ENCODE measurements around the gene TSPAN18.
A peak's percentile ranks its signal among the peaks of the same experiment; 100 is the strongest.

TSPAN18 gene

GRCh38 chr11:44797051-44797450, 70.3 kb downstream of the TSPAN18 start:
- DNase-seq (ENCODE audit: low spot score) = no peak

GRCh38 chr11:44797886-44798606, 71.3 kb downstream of the TSPAN18 start:
- peak; percentile 47 for DNase-seq (ENCODE audit: low spot score)

GRCh38 chr11:44798607-44798972, 71.8 kb downstream of the TSPAN18 start:
- DNase-seq (ENCODE audit: low spot score) = no peak

GRCh38 chr11:44799012-44799411, 72.2 kb downstream of the TSPAN18 start:
- DNase-seq (ENCODE audit: low spot score) = no peak

- no peak for DNase-seq (ENCODE audit: low spot score)
These were observed 75.6 kb downstream of the TSPAN18 start for GRCh38 chr11:44802347-44802746.

- DNase-seq (ENCODE audit: low spot score) = no peak
These were observed 76.2 kb downstream of the TSPAN18 start for GRCh38 chr11:44803009-44803408.

- DNase-seq (ENCODE audit: low spot score) = peak; percentile 14
These were observed 78.0 kb downstream of the TSPAN18 start for GRCh38 chr11:44804449-44805437.

GRCh38 chr11:44805596-44805995, 78.8 kb downstream of the TSPAN18 start:
- peak; percentile 50 for DNase-seq (ENCODE audit: low spot score)

- no peak for DNase-seq (ENCODE audit: low spot score)
These were observed 81.4 kb downstream of the TSPAN18 start for GRCh38 chr11:44808053-44808753.

GRCh38 chr11:44809283-44809682, 82.5 kb downstream of the TSPAN18 start:
- DNase-seq (ENCODE audit: low spot score) = no peak

GRCh38 chr11:44811841-44812448, 85.2 kb downstream of the TSPAN18 start:
- no peak for DNase-seq (ENCODE audit: low spot score)

GRCh38 chr11:44812971-44813370, 86.2 kb downstream of the TSPAN18 start:
- no peak for DNase-seq (ENCODE audit: low spot score)

GRCh38 chr11:44813401-44813800, 86.6 kb downstream of the TSPAN18 start:
- no peak for DNase-seq (ENCODE audit: low spot score)

- DNase-seq (ENCODE audit: low spot score) = peak; percentile 64
These were observed 88.3 kb downstream of the TSPAN18 start for GRCh38 chr11:44814881-44815592.

- no peak for DNase-seq (ENCODE audit: low spot score)
These were observed 89.2 kb downstream of the TSPAN18 start for GRCh38 chr11:44815917-44816456.

- no peak for DNase-seq (ENCODE audit: low spot score)
These were observed 90.0 kb downstream of the TSPAN18 start for GRCh38 chr11:44816761-44817160.

GRCh38 chr11:44817207-44817949, 90.6 kb downstream of the TSPAN18 start:
- DNase-seq (ENCODE audit: low spot score) = peak; percentile 86

GRCh38 chr11:44818110-44818509, 91.3 kb downstream of the TSPAN18 start:
- DNase-seq (ENCODE audit: low spot score) = no peak

- no peak for DNase-seq (ENCODE audit: low spot score)
These were observed 92.6 kb downstream of the TSPAN18 start for GRCh38 chr11:44819346-44819745.

GRCh38 chr11:44822369-44822768, 95.6 kb downstream of the TSPAN18 start:
- DNase-seq (ENCODE audit: low spot score) = no peak

Data from AG08395 (cell line).